WTC11 (cell line): ENCODE data around the gene OLIG1. TPM values are rescaled to one million over a fixed set of nuclear protein-coding genes. Genes with fewer than 3 reads are reported as not detected.

ENCODE experiments used
- ATAC-seq: fragments of 200-7000 bp; cut with Tn5 transposase; 2 replicates; pipeline ENCODE4 v1.10.0; 2021; ENCODE audit warnings: mild to moderate bottlenecking, moderate library complexity
- CTCF ChIA-PET: fragments of 300-600 bp; sonication (Branson Sonifier 250); formaldehyde crosslinking; loops from one replicate; lab custom pipeline; 2021; ENCODE audit warnings: antibody characterized with exemption; lab: Charles Lee
- POLR2A ChIA-PET: fragments of 350-600 bp; sonication (Branson Sonifier 250); formaldehyde crosslinking; loops from one replicate; lab custom pipeline; 2021; ENCODE audit warnings: antibody characterized with exemption; lab: Charles Lee
- DNase-seq: peaks from one replicate; pipeline ENCODE4 v3.0.0; 2021; ENCODE audit warnings: low spot score
- H3K27ac Mint-ChIP-seq: 2 replicates; pipeline ENCODE4 v1.8.0; 2021; ENCODE audit warnings: mixed read lengths
- H3K27me3 Mint-ChIP-seq: 2 replicates; pipeline ENCODE4 v1.8.0; 2021; ENCODE audit warnings: low read depth, mild to moderate bottlenecking, moderate library complexity, mixed read lengths
- H3K36me3 Mint-ChIP-seq: 2 replicates; pipeline ENCODE4 v1.8.0; 2021; ENCODE audit warnings: mixed read lengths
- H3K4me1 Mint-ChIP-seq: 2 replicates; pipeline ENCODE4 v1.8.0; 2022; ENCODE audit warnings: mixed read lengths
- H3K4me3 Mint-ChIP-seq: 2 replicates; pipeline ENCODE4 v1.8.0; 2021; ENCODE audit warnings: mild to moderate bottlenecking, moderate library complexity, mixed read lengths
- H3K9me3 Mint-ChIP-seq: 2 replicates; pipeline ENCODE4 v1.8.0; 2021; ENCODE audit warnings: mixed read lengths
- CREB1 ChIP-seq: sonication (generic); formaldehyde crosslinking; IDR thresholded peaks from 2 replicates; pipeline ENCODE4 v1.8.0; 2023; ENCODE audit warnings: mild to moderate bottlenecking, missing genetic modification reagents
- E2F4 ChIP-seq: sonication (generic); formaldehyde crosslinking; IDR thresholded peaks from 2 replicates; pipeline ENCODE4 v1.8.1; 2022; ENCODE audit warnings: low read depth, mild to moderate bottlenecking, moderate library complexity, missing genetic modification reagents, borderline replicate concordance
- E2F5 ChIP-seq: sonication (generic); formaldehyde crosslinking; IDR thresholded peaks from 2 replicates; pipeline ENCODE4 v1.8.1; 2022; ENCODE audit warnings: mild to moderate bottlenecking, moderate library complexity, missing genetic modification reagents
- FOXP1 ChIP-seq: sonication (generic); formaldehyde crosslinking; IDR thresholded peaks from 2 replicates; pipeline ENCODE4 v1.8.0; 2022; ENCODE audit warnings: missing genetic modification reagents, mild to moderate bottlenecking, moderate library complexity, borderline replicate concordance
- GTF2I ChIP-seq: fragments of 250-450 bp; sonication (Bioruptor Pico); conservative IDR thresholded peaks from 2 replicates; pipeline ENCODE4 v1.4.0; 2021; ENCODE audit warnings: mild to moderate bottlenecking
- NFE2L1 ChIP-seq: sonication (generic); formaldehyde crosslinking; IDR thresholded peaks from 2 replicates; pipeline ENCODE4 v1.8.1; 2023; ENCODE audit warnings: missing genetic modification reagents
- PREB ChIP-seq: sonication (generic); formaldehyde crosslinking; IDR thresholded peaks from 2 replicates; pipeline ENCODE4 v1.8.1; 2022; ENCODE audit warnings: mild to moderate bottlenecking, missing genetic modification reagents, moderate library complexity, borderline replicate concordance
- PRRX2 ChIP-seq: fragments of 250-450 bp; sonication (Bioruptor Pico); IDR thresholded peaks from 2 replicates; pipeline ENCODE4 v1.8.0; 2021; ENCODE audit warnings: mild to moderate bottlenecking
- SMAD4 ChIP-seq: sonication (generic); formaldehyde crosslinking; IDR thresholded peaks from 2 replicates; pipeline ENCODE4 v1.8.0; 2022; ENCODE audit warnings: mild to moderate bottlenecking, missing genetic modification reagents
- SOX15 ChIP-seq: fragments of 250-450 bp; sonication (Bioruptor Pico); IDR thresholded peaks from 2 replicates; pipeline ENCODE4 v1.9.0; 2021; ENCODE audit warnings: mild to moderate bottlenecking
- SP1 ChIP-seq: sonication (generic); formaldehyde crosslinking; conservative IDR thresholded peaks from 2 replicates; pipeline ENCODE4 v1.8.1; 2022; ENCODE audit warnings: missing genetic modification reagents
- ZNF423 ChIP-seq: fragments of 250-450 bp; sonication (Bioruptor Pico); IDR thresholded peaks from 2 replicates; pipeline ENCODE4 v2.1.2; 2022; ENCODE audit warnings: mild to moderate bottlenecking, moderate library complexity
- ZNF512 ChIP-seq: sonication (generic); formaldehyde crosslinking; IDR thresholded peaks from 2 replicates; pipeline ENCODE4 v1.8.1; 2022; ENCODE audit warnings: missing genetic modification reagents, borderline replicate concordance
- ZNF532 ChIP-seq: fragments of 250-450 bp; sonication (Bioruptor Pico); IDR thresholded peaks from 2 replicates; pipeline ENCODE4 v1.9.0; 2021; ENCODE audit warnings: mild to moderate bottlenecking, borderline replicate concordance
- ZSCAN18 ChIP-seq: fragments of 250-450 bp; sonication (Bioruptor Pico); IDR thresholded peaks from 2 replicates; pipeline ENCODE4 v2.1.2; 2022; ENCODE audit warnings: mild to moderate bottlenecking, moderate library complexity
- total RNA-seq: library from RNA; stranded (reverse); gene quantifications from 3 replicates; pipeline ENCODE4 v1.2.3, GENCODE V29; 2021

The OLIG1 gene
- total RNA-seq, 1 experiment from 2014 or later = 2.1 TPM

- Mint-ChIP-seq H3K4me3 (no peak overlapping the region), H3K9me3 (no peaks in the 10 kb centered on the region), H3K27me3 (peaks cover 39% of the 10 kb centered on the region), H3K4me1 (peaks cover 87% of the 10 kb centered on the region), H3K27ac (no peak overlapping the region), H3K36me3 (no peaks in the 10 kb centered on the region)
- ChIA-PET POLR2A (no interaction called here), CTCF (interaction anchor here (1.5 to 1.9 kb wide), 2 partner anchors 15 to 119 kb away, joined by 3 to 9 read pairs; no protein-coding TSS in a partner anchor)
- DNase-seq (no peak), ATAC-seq (no peak)
- TF ChIP-seq ZNF532 = no peak
- no peak for TF ChIP-seq E2F4 (CRISPR knock-in tag)
Measured at GRCh38 chr21:33112681-33113080, 42.7 kb downstream of the OLIG1 start.

GRCh38 chr21:33113131-33113530, 43.2 kb downstream of the OLIG1 start:
- ATAC-seq = no peak
- POLR2A ChIA-PET = no interaction called here

More at GRCh38 chr21:33113131-33113530, 43.2 kb downstream of the OLIG1 start:
- TF ChIP-seq E2F5 (CRISPR knock-in tag) (no peak), GTF2I (CRISPR knock-in tag) (no peak), ZSCAN18 (CRISPR knock-in tag) (no peak), CREB1 (CRISPR knock-in tag) (no peak), NFE2L1 (CRISPR knock-in tag) (no peak), PRRX2 (CRISPR knock-in tag) (no peak), SMAD4 (no peak), PREB (no peak), SP1 (no peak), FOXP1 (CRISPR knock-in tag) (no peak), SOX15 (CRISPR knock-in tag) (no peak), ZNF512 (CRISPR knock-in tag) (no peak), ZNF423 (CRISPR knock-in tag) (no peak)
- no peak overlapping the region for H3K4me3 Mint-ChIP-seq
- peaks cover 35% of the 10 kb centered on the region for H3K27me3 Mint-ChIP-seq
- no peaks in the 10 kb centered on the region for H3K36me3 Mint-ChIP-seq
- H3K27ac Mint-ChIP-seq = no peak overlapping the region
- DNase-seq = no peak
- peaks cover 85% of the 10 kb centered on the region for H3K4me1 Mint-ChIP-seq
- CTCF ChIA-PET = interaction anchor here (1.9 kb wide), 1 partner anchor 14 kb away, joined by 9 read pairs; no protein-coding TSS in a partner anchor
- no peaks in the 10 kb centered on the region for H3K9me3 Mint-ChIP-seq
